CD14-positive monocyte (primary cell): Measurements from ENCODE around the gene SLC26A1. TPM values are rescaled to one million over a fixed set of nuclear protein-coding genes. Genes with fewer than 3 reads are reported as not detected.

Source experiments
- DNase-seq, 3 donors: peaks; one replicate each; pipeline ENCODE4 v3.0.0-alpha.2; 2011 to 2022
- H2AFZ ChIP-seq: 2 replicates; pipeline ENCODE4 v1.6.0; 2012; ENCODE audit warnings: mild to moderate bottlenecking, low read depth, low read length, inconsistent platforms; ENCODE audit not compliant: insufficient read depth, poor library complexity, severe bottlenecking
- H3K27ac ChIP-seq, 2 donors: 1 replicate in 1 of 2; 2 replicates in 1 of 2; pipeline ENCODE4 v1.5.1; 2012 to 2013; ENCODE audit warnings: low read length in 2 of 2, control low read depth in 1 of 2, inconsistent platforms in 1 of 2, low read depth in 1 of 2, mild to moderate bottlenecking in 1 of 2
- H3K27me3 ChIP-seq, 2 donors: one replicate each; pipeline versions ENCODE4 v1.6.0 to v1.6.1; 2011 to 2013; ENCODE audit warnings: low read length in 2 of 2; ENCODE audit not compliant: control insufficient read depth in 2 of 2, insufficient read depth in 2 of 2
- H3K36me3 ChIP-seq, 2 donors: replicated peaks in 1 of 2; 1 replicate in 1 of 2; 2 replicates in 1 of 2; pipeline versions ENCODE4 v1.5.1 to v1.6.1; 2012 to 2013; ENCODE audit warnings: low read length in 2 of 2, control low read depth in 1 of 2, inconsistent platforms in 1 of 2, mild to moderate bottlenecking in 1 of 2; ENCODE audit not compliant: insufficient read depth in 2 of 2, control insufficient read depth in 1 of 2
- H3K4me1 ChIP-seq, 2 donors: 1 replicate in 1 of 2; 2 replicates in 1 of 2; pipeline versions ENCODE4 v1.5.1 to v1.6.1; 2012 to 2013; ENCODE audit warnings: low read length in 2 of 2, control low read depth in 1 of 2, inconsistent platforms in 1 of 2, mild to moderate bottlenecking in 1 of 2, moderate library complexity in 1 of 2; ENCODE audit not compliant: insufficient read depth in 2 of 2, control insufficient read depth in 1 of 2
- H3K4me2 ChIP-seq: replicated peaks from 2 replicates; pipeline ENCODE3; 2012; ENCODE audit warnings: low read length, moderate library complexity, mild to moderate bottlenecking; ENCODE audit not compliant: poor library complexity, severe bottlenecking; ENCODE audit errors: extremely low read depth
- H3K4me3 ChIP-seq, 3 experiments: fragments of 200-600 bp in 1 of 3; sonication (generic) in 1 of 3; replicated peaks in 1 of 3; 1 replicate in 2 of 3; 2 replicates in 1 of 3; pipeline ENCODE4 v1.5.1; 2011 to 2013; ENCODE audit warnings: low read length in 3 of 3, mild to moderate bottlenecking in 3 of 3, control low read depth in 2 of 3, low read depth in 2 of 3, inconsistent platforms in 1 of 3, moderate library complexity in 1 of 3
- H3K79me2 ChIP-seq: 2 replicates; pipeline ENCODE4 v1.6.0; 2012; ENCODE audit warnings: mild to moderate bottlenecking, control low read depth, inconsistent platforms, low read length, moderate library complexity; ENCODE audit not compliant: insufficient read depth
- H3K9ac ChIP-seq: 2 replicates; pipeline ENCODE4 v1.6.0; 2017; ENCODE audit warnings: low read length, mild to moderate bottlenecking; ENCODE audit not compliant: insufficient read depth, poor library complexity, severe bottlenecking
- H3K9me3 ChIP-seq, 2 donors: replicated peaks in 1 of 2; 1 replicate in 1 of 2; 2 replicates in 1 of 2; pipeline versions ENCODE4 v1.5.1 to v1.6.1; 2012 to 2013; ENCODE audit warnings: low read length in 2 of 2, control low read depth in 1 of 2; ENCODE audit not compliant: control insufficient read depth in 1 of 2, insufficient read depth in 1 of 2
- H4K20me1 ChIP-seq: 2 replicates; pipeline ENCODE4 v1.6.0; 2012; ENCODE audit warnings: mild to moderate bottlenecking, low read length, control low read depth, moderate library complexity; ENCODE audit not compliant: insufficient read depth
- H3K27ac Mint-ChIP-seq, 7 donors: one replicate each; pipeline ENCODE4 v1.8.0; 2020; ENCODE audit warnings: mild to moderate bottlenecking in 7 of 7, mixed read lengths in 7 of 7, moderate library complexity in 6 of 7, inconsistent platforms in 2 of 7
- H3K27me3 Mint-ChIP-seq, 3 donors: one replicate each; pipeline ENCODE4 v1.8.0; 2021 to 2022; ENCODE audit warnings: low read depth in 3 of 3, mild to moderate bottlenecking in 3 of 3, mixed read lengths in 3 of 3, moderate library complexity in 3 of 3, inconsistent platforms in 1 of 3
- H3K36me3 Mint-ChIP-seq, 2 donors: one replicate each; pipeline ENCODE4 v1.8.0; 2020; ENCODE audit warnings: mixed read lengths in 2 of 2, inconsistent platforms in 1 of 2, mild to moderate bottlenecking in 1 of 2
- H3K4me1 Mint-ChIP-seq: one replicate; pipeline ENCODE4 v1.8.0; 2020; ENCODE audit warnings: mild to moderate bottlenecking, mixed read lengths
- H3K4me3 Mint-ChIP-seq, 2 donors: one replicate each; pipeline ENCODE4 v1.8.0; 2020; ENCODE audit warnings: mild to moderate bottlenecking in 2 of 2, mixed read lengths in 2 of 2, moderate library complexity in 1 of 2
- H3K9me3 Mint-ChIP-seq, 7 donors: one replicate each; pipeline ENCODE4 v1.8.0; 2020 to 2022; ENCODE audit warnings: mixed read lengths in 7 of 7, mild to moderate bottlenecking in 6 of 7, moderate library complexity in 6 of 7, inconsistent platforms in 2 of 7
- WGBS: methylation state at CpG from one replicate; pipeline ENCODE4 v1.1.5; 2013; ENCODE audit warnings: missing lambda C conversion rate; ENCODE audit not compliant: insufficient coverage; 5-methylcytosine and 5-hydroxymethylcytosine counted together
- intact Hi-C, 2 donors: fragments of 100-400 bp; cut with micrococcal nuclease; formaldehyde crosslinking; loops; one replicate each; pipeline versions ENCODE4 v1.15.0 to v1.15.1; 2023
- polyA plus RNA-seq, 3 donors: library from polyadenylated mRNA; depleted of rRNA in 1 of 3; unstranded in 2 of 3; stranded (reverse) in 1 of 3; fragments of 300-500 nt in 2 of 3; fragments of >200 nt in 1 of 3; fragmentation: Illumina TruSeq in 2 of 3; gene quantifications; 1 replicate in 2 of 3; 2 replicates in 1 of 3; pipeline ENCODE4 v1.2.3, GENCODE V29; 2012 to 2021
- TF ChIP-seq, protein P1 (sequence below): fragments of 200-600 bp; IDR thresholded peaks from one replicate; pipeline ENCODE4 v1.8.0; 2022; ENCODE audit warnings: antibody characterized with exemption, mild to moderate bottlenecking

SLC26A1 gene
- polyA plus RNA-seq, 3 donors: 0.16 to 0.37 (median 0.18) TPM

DNA sequence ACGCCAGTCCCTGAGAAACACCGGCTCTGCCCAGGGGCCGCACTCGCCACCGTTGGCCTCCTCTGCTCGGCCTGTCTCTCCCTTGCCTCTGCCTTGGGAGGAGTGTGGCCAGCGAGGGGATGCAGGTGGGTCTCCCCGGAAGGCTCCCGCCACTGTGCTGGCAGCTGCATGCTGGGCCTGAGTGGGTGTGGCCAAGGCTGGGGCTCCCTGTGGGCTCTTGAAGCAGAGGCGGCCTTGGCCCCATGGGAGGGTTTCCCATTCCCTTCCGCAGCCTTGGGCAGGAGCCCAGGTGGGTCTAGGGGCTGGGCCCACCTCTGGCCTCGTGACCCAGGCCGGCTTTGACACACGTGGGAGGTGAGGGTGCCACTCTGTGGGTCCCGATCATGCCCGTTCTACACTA, 37.4 kb upstream of the SLC26A1 start:
- H3K9me3 ChIP-seq: no peaks in the 10 kb centered on the region
- no peak overlapping the region for H2AFZ ChIP-seq
- H3K27ac ChIP-seq: no peak overlapping the region
- no peaks in the 10 kb centered on the region for H4K20me1 ChIP-seq
- Mint-ChIP-seq H3K4me3 (no peak overlapping the region), H3K27ac (no peak overlapping the region), H3K4me1 (peaks cover 4% of the 10 kb centered on the region), H3K9me3 (no peaks in the 10 kb centered on the region), H3K36me3 (peaks cover 0 to under 1% of the 10 kb centered on the region in 2 donors), H3K27me3 (peaks cover 5 to 19% (median 5%) of the 10 kb centered on the region in 3 donors)
- no peaks in the 10 kb centered on the region for H3K36me3 ChIP-seq
- no peaks in the 10 kb centered on the region for H3K79me2 ChIP-seq
- H3K27me3 ChIP-seq: no peaks in the 10 kb centered on the region
- no peak overlapping the region for H3K4me2 ChIP-seq
- H3K4me1 ChIP-seq: no peaks in the 10 kb centered on the region
- no peak overlapping the region for H3K4me3 ChIP-seq
- intact Hi-C loops: no loop called here
- no peak for DNase-seq
- H3K9ac ChIP-seq: no peak overlapping the region
- 85% methylated on average over 13 of the region's 16 CpGs for WGBS
- TF ChIP-seq, protein P1, sequence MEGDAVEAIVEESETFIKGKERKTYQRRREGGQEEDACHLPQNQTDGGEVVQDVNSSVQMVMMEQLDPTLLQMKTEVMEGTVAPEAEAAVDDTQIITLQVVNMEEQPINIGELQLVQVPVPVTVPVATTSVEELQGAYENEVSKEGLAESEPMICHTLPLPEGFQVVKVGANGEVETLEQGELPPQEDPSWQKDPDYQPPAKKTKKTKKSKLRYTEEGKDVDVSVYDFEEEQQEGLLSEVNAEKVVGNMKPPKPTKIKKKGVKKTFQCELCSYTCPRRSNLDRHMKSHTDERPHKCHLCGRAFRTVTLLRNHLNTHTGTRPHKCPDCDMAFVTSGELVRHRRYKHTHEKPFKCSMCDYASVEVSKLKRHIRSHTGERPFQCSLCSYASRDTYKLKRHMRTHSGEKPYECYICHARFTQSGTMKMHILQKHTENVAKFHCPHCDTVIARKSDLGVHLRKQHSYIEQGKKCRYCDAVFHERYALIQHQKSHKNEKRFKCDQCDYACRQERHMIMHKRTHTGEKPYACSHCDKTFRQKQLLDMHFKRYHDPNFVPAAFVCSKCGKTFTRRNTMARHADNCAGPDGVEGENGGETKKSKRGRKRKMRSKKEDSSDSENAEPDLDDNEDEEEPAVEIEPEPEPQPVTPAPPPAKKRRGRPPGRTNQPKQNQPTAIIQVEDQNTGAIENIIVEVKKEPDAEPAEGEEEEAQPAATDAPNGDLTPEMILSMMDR: no peak

DNA sequence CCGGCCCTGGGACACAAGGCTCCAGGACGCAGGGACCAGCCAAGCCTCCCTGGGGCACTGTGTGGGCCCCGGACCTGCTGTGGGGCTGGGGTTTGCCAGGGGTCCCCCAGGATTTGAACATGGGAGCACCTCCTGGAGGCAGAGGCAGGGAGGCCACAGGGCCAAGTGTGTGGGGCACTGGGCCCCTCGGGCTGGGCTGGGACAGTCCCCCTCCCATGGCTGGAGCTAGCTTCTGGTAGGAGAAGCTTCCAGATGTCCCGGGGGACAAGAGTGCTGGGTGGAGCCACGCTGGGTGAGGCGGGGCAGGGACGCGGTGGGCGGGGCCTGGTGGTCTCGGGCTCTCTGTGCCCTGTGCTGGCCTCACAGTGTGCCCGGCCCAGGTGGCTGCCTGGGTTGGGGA, 36.8 kb upstream of the SLC26A1 start:
- peaks cover 5 to 19% (median 5%) of the 10 kb centered on the region in 3 donors for H3K27me3 Mint-ChIP-seq

More for the DNA sequence above, 36.8 kb upstream of the SLC26A1 start:
- peaks cover 4% of the 10 kb centered on the region for H3K4me1 Mint-ChIP-seq
- Histone ChIP-seq H3K27me3 (no peaks in the 10 kb centered on the region), H2AFZ (no peak overlapping the region), H3K9me3 (no peaks in the 10 kb centered on the region), H3K79me2 (no peaks in the 10 kb centered on the region), H3K4me2 (no peak overlapping the region), H4K20me1 (no peaks in the 10 kb centered on the region), H3K9ac (no peak overlapping the region), H3K4me1 (no peaks in the 10 kb centered on the region), H3K27ac (no peak overlapping the region), H3K4me3 (no peak overlapping the region), H3K36me3 (no peaks in the 10 kb centered on the region)
- intact Hi-C loops: no loop called here
- peaks cover 5 to 6% of the 10 kb centered on the region in 2 donors for H3K36me3 Mint-ChIP-seq
- no peak overlapping the region for H3K4me3 Mint-ChIP-seq
- no peak overlapping the region for H3K27ac Mint-ChIP-seq
- 78% methylated on average over 11 of the region's 12 CpGs for WGBS
- no peak for DNase-seq
- TF ChIP-seq, protein P1: no peak
- peaks cover 0 to 2% (median 0%) of the 10 kb centered on the region in 7 donors for H3K9me3 Mint-ChIP-seq
